Mononuclear cell (primary cell): ENCODE results near the gene RHOF. TPM values are rescaled to one million over a fixed set of nuclear protein-coding genes. Genes with fewer than 3 reads are reported as not detected.
"Not testable (repeated sequence)": the region's sequence is repeated elsewhere in the genome, so short reads cannot be mapped to it uniquely, and the experiment has no call there.

ENCODE experiments used
- H3K27me3 ChIP-seq: 2 replicates; pipeline ENCODE4 v1.6.0; 2011; ENCODE audit warnings: low read length, control low read depth; ENCODE audit not compliant: insufficient read depth
- H3K4me1 ChIP-seq: 2 replicates; pipeline ENCODE4 v1.5.1; 2011; ENCODE audit warnings: mild to moderate bottlenecking, low read length, control low read depth; ENCODE audit not compliant: insufficient read depth
- H3K4me3 ChIP-seq: 2 replicates; pipeline ENCODE4 v1.5.1; 2011; ENCODE audit warnings: mild to moderate bottlenecking, low read length, moderate library complexity
- H3K9me3 ChIP-seq: 2 replicates; pipeline ENCODE4 v1.5.1; 2011; ENCODE audit warnings: low read depth, mild to moderate bottlenecking, control low read depth, low read length
- total RNA-seq: library from RNA; depleted of rRNA; stranded (reverse); fragments of >200 nt; gene quantifications from one replicate; pipeline ENCODE4 v1.2.3, GENCODE V29; 2012

Gene RHOF
- total RNA-seq, 1 donor: 110 TPM

GRCh38 chr12:121766290-121767039, 27.0 kb downstream of the RHOF start:
- no peak overlapping the region for H3K4me3 ChIP-seq
- no peaks in the 10 kb centered on the region for H3K9me3 ChIP-seq
- no peaks in the 10 kb centered on the region for H3K27me3 ChIP-seq
- H3K4me1 ChIP-seq: no peaks in the 10 kb centered on the region

- Histone ChIP-seq H3K4me1 (no peaks in the 10 kb centered on the region), H3K9me3 (no peaks in the 10 kb centered on the region), H3K27me3 (no peaks in the 10 kb centered on the region), H3K4me3 (no peak overlapping the region)
These were observed 27.9 kb downstream of the RHOF start for GRCh38 chr12:121765573-121765972.

GRCh38 chr12:121764808-121765207, 28.7 kb downstream of the RHOF start:
- H3K9me3 ChIP-seq: no peaks in the 10 kb centered on the region
- no peak overlapping the region for H3K4me3 ChIP-seq
- H3K4me1 ChIP-seq: no peaks in the 10 kb centered on the region
- H3K27me3 ChIP-seq: no peaks in the 10 kb centered on the region

- H3K27me3 ChIP-seq: no peaks in the 10 kb centered on the region
- H3K4me3 ChIP-seq: no peak overlapping the region
- H3K4me1 ChIP-seq: no peaks in the 10 kb centered on the region
- H3K9me3 ChIP-seq: no peaks in the 10 kb centered on the region
These were observed 31.2 kb downstream of the RHOF start for GRCh38 chr12:121762269-121762668.

- H3K9me3 ChIP-seq, H3K27me3 ChIP-seq, H3K4me1 ChIP-seq, H3K4me3 ChIP-seq: not testable (repeated sequence)
These were observed 35.0 kb downstream of the RHOF start for GRCh38 chr12:121758536-121758935.

- H3K4me1 ChIP-seq: peaks cover 5% of the 10 kb centered on the region
- H3K9me3 ChIP-seq: no peaks in the 10 kb centered on the region
- H3K4me3 ChIP-seq: no peak overlapping the region
- H3K27me3 ChIP-seq: no peaks in the 10 kb centered on the region
These were observed 37.9 kb downstream of the RHOF start for GRCh38 chr12:121755591-121755990.

GRCh38 chr12:121754836-121755235, 38.7 kb downstream of the RHOF start:
- no peaks in the 10 kb centered on the region for H3K27me3 ChIP-seq

GRCh38 chr12:121753844-121754264, 39.6 kb downstream of the RHOF start:
- Histone ChIP-seq H3K9me3 (no peaks in the 10 kb centered on the region), H3K4me1 (peaks cover 5% of the 10 kb centered on the region), H3K4me3 (no peak overlapping the region), H3K27me3 (no peaks in the 10 kb centered on the region)

More at GRCh38 chr12:121754836-121755235, 38.7 kb downstream of the RHOF start:
- Histone ChIP-seq H3K9me3 (no peaks in the 10 kb centered on the region), H3K4me3 (no peak overlapping the region), H3K4me1 (peaks cover 5% of the 10 kb centered on the region)

- Histone ChIP-seq H3K4me1 (peaks cover 4% of the 10 kb centered on the region), H3K9me3 (no peaks in the 10 kb centered on the region), H3K27me3 (no peaks in the 10 kb centered on the region), H3K4me3 (no peak overlapping the region)
These were observed 41.6 kb downstream of the RHOF start for GRCh38 chr12:121751749-121752351.

GRCh38 chr12:121751034-121751433, 42.5 kb downstream of the RHOF start:
- Histone ChIP-seq H3K4me1 (no peaks in the 10 kb centered on the region), H3K9me3 (no peaks in the 10 kb centered on the region), H3K27me3 (no peaks in the 10 kb centered on the region), H3K4me3 (no peak overlapping the region)

- no peaks in the 10 kb centered on the region for H3K4me1 ChIP-seq
- H3K9me3 ChIP-seq: no peaks in the 10 kb centered on the region
- H3K4me3 ChIP-seq: no peak overlapping the region
- no peaks in the 10 kb centered on the region for H3K27me3 ChIP-seq
These were observed 43.0 kb downstream of the RHOF start for GRCh38 chr12:121750507-121750955.

GRCh38 chr12:121749267-121749666, 44.2 kb downstream of the RHOF start:
- Histone ChIP-seq H3K27me3 (no peaks in the 10 kb centered on the region), H3K4me3 (no peak overlapping the region), H3K4me1 (no peaks in the 10 kb centered on the region), H3K9me3 (no peaks in the 10 kb centered on the region)

GRCh38 chr12:121748571-121749265, 44.8 kb downstream of the RHOF start:
- H3K9me3 ChIP-seq: no peaks in the 10 kb centered on the region
- no peaks in the 10 kb centered on the region for H3K4me1 ChIP-seq
- H3K27me3 ChIP-seq: no peaks in the 10 kb centered on the region
- no peak overlapping the region for H3K4me3 ChIP-seq

GRCh38 chr12:121748218-121748570, 45.3 kb downstream of the RHOF start:
- Histone ChIP-seq H3K4me1 (no peaks in the 10 kb centered on the region), H3K4me3 (no peak overlapping the region), H3K27me3 (no peaks in the 10 kb centered on the region), H3K9me3 (no peaks in the 10 kb centered on the region)

GRCh38 chr12:121745545-121745944, 47.9 kb downstream of the RHOF start:
- not testable (repeated sequence) for H3K27me3 ChIP-seq, H3K9me3 ChIP-seq, H3K4me1 ChIP-seq, H3K4me3 ChIP-seq
